A549 (cell line): ENCODE measurements around the gene PTOV1. TPM values are rescaled to one million over a fixed set of nuclear protein-coding genes. Genes with fewer than 3 reads are reported as not detected.
A peak's percentile ranks its signal among the peaks of the same experiment; 100 is the strongest.

Experiments
- ATAC-seq, 2 experiments: fragments of 200-7000 bp in 1 of 2; fragments of >200 bp in 1 of 2; cut with Nextera tagmentation in 1 of 2; cut with Tn5 transposase in 1 of 2; 3 replicates each; pipeline versions ENCODE4 v1.8.0 to v1.9.1; 2018 to 2020; ENCODE audit warnings: mild to moderate bottlenecking in 1 of 2, moderate library complexity in 1 of 2
- CTCF ChIA-PET: fragments of 300-600 bp; sonication (Branson Sonifier 250); formaldehyde crosslinking; extraction: SDS; loops from one replicate; lab custom pipeline; 2021; ENCODE audit warnings: antibody characterized with exemption, inconsistent platforms; lab: Yijun Ruan, JAX
- POLR2A ChIA-PET: fragments of 350-600 bp; formaldehyde crosslinking; extraction: SDS; loops from one replicate; lab custom pipeline; 2021; ENCODE audit warnings: antibody characterized with exemption, inconsistent platforms; lab: Yijun Ruan, JAX
- DNase-seq, 2 experiments: peaks; one replicate each; pipeline versions ENCODE4 v3.0.0 to v3.0.0-alpha.2; 2011 to 2016; ENCODE audit warnings: low read depth in 1 of 2, low spot score in 1 of 2
- FAIRE-seq: peaks from 2 replicates; lab custom pipeline; 2011; peaks lifted over from hg19 to GRCh38; lab: Jason Lieb, UNC
- H3K27ac ChIP-seq, 2 experiments: fragments of >200 bp; sonication (Bioruptor Twin); formaldehyde crosslinking; 3 replicates each; pipeline ENCODE4 v1.5.1; 2016 to 2017
- H3K4me1 ChIP-seq: fragments of >200 bp; sonication (Bioruptor Twin); formaldehyde crosslinking; 3 replicates; pipeline ENCODE4 v1.6.1; 2016
- H3K4me2 ChIP-seq: fragments of >200 bp; sonication (Bioruptor Twin); formaldehyde crosslinking; 3 replicates; pipeline ENCODE4 v1.6.1; 2016
- H3K4me3 ChIP-seq: fragments of >200 bp; sonication (Bioruptor Twin); formaldehyde crosslinking; 3 replicates; pipeline ENCODE4 v1.5.1; 2016
- H3K9me3 ChIP-seq: fragments of >200 bp; sonication (Bioruptor Twin); formaldehyde crosslinking; 3 replicates; pipeline ENCODE4 v1.6.1; 2016
- HOXB13 ChIP-seq: fragments of 250-450 bp; sonication (Bioruptor Pico); IDR thresholded peaks from 2 replicates; pipeline ENCODE4 v1.5.0; 2020; ENCODE audit warnings: low read depth, mild to moderate bottlenecking, moderate library complexity
- JUNB ChIP-seq: fragments of >200 bp; sonication (Bioruptor Twin); formaldehyde crosslinking; IDR thresholded peaks from 2 replicates; pipeline ENCODE4 v1.6.1; 2016
- MYC ChIP-seq: IDR thresholded peaks from 2 replicates; pipeline ENCODE4 v1.6.1; 2012; ENCODE audit warnings: mild to moderate bottlenecking, inconsistent platforms, low read length, improper control_type of control experiment, borderline replicate concordance
- POLR2AphosphoS2 ChIP-seq: conservative IDR thresholded peaks from 2 replicates; pipeline ENCODE4 v1.6.1; 2012; ENCODE audit warnings: low read length, improper control_type of control experiment, inconsistent platforms
- TP53 ChIP-seq: fragments of 250-450 bp; sonication (Bioruptor Pico); IDR thresholded peaks from 2 replicates; pipeline ENCODE4 v1.5.0; 2021; ENCODE audit warnings: mild to moderate bottlenecking, moderate library complexity
- ZNF302 ChIP-seq: fragments of 250-450 bp; sonication (Bioruptor Pico); IDR thresholded peaks from 2 replicates; pipeline ENCODE4 v1.9.0; 2021; ENCODE audit warnings: inconsistent platforms, mild to moderate bottlenecking, moderate library complexity
- WGBS: methylation state at CpG from one replicate; pipeline ENCODE4 v1.1.6; 2017; ENCODE audit errors: missing lambda C conversion rate; 5-methylcytosine and 5-hydroxymethylcytosine counted together
- polyA plus RNA-seq, 4 experiments: library from polyadenylated mRNA; depleted of rRNA in 3 of 4; stranded (reverse); fragments of >200 nt; fragmentation: RNase III in 1 of 4; extraction: RNeasy Plus Mini Kit Qiagen cat#74134 plus additional on column Dnase treatment in 1 of 4; gene quantifications; 2 replicates in 3 of 4; 3 replicates in 1 of 4; pipeline ENCODE4 v1.2.3, GENCODE V29; 2011 to 2017
- TF ChIP-seq, protein P1 (sequence below): fragments of >200 bp; sonication (Bioruptor Twin); formaldehyde crosslinking; IDR thresholded peaks from 3 replicates; pipeline ENCODE4 v1.6.1; 2016
- TF ChIP-seq, protein P2 (sequence below): fragments of 450-650 bp; IDR thresholded peaks from 2 replicates; pipeline ENCODE4 v1.6.1; 2014; ENCODE audit warnings: antibody characterized with exemption
- TF ChIP-seq, protein P3 (sequence below): IDR thresholded peaks from 2 replicates; pipeline ENCODE4 v1.6.1; 2012
- TF ChIP-seq, protein P4 (sequence below): fragments of >200 bp; sonication (Bioruptor Twin); formaldehyde crosslinking; IDR thresholded peaks from 2 replicates; pipeline ENCODE4 v1.6.1; 2016
- TF ChIP-seq, protein P5 (sequence below): IDR thresholded peaks from 2 replicates; pipeline ENCODE4 v1.6.1; 2012

PTOV1 gene
- polyA plus RNA-seq, 2 of the 4 experiments (the other 2 are of a cell fraction) = 27.7 to 147 TPM

DNA sequence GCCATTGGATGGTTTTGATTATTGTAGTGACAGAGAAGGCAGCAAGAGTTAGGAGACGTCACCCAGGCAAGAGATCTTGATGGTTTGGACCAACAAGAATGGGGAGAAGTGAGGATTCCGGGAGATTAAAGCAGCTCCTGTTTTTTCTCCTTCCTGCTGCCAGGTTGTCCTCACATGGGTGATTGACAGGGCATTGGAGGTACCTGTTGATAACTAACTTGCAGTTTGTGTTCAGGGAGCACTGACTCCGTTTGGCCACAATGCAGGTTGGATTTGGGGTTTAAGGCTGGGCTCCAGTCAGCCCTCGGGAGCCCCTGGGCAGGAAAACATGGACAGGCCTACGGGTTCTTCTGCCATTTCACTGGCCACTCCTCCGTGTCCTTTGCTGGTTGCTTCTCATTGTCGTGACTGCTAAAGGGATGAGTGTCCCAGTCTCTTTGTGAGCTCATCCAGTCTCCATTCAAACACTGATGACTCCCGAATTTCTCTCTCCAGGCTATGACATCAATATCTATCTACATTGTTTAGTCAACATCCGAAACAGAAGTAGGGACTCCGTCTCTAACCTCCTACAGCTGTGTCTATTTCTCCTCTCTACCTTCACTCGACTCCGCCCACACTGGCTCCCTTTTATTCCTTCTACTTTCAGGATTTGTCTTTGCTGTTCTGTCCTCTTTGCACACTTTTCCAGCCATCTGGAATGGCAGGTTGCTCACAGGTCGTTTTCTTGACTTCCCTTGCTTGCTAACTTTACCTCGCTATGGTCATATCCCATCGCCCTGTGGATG lies 1.3 kb upstream of the PTOV1 start:
- CTCF ChIA-PET = interaction anchor here (0.7 to 1.8 kb wide), 9 partner anchors 13 to 177 kb away, joined by 3 to 7 read pairs (median 4); no protein-coding TSS in a partner anchor
- POLR2A ChIA-PET = interaction anchor here (0.9 to 1.6 kb wide), 8 partner anchors 12 to 174 kb away, joined by 3 to 18 read pairs (median 8); partner anchors contain the start of genes AKT1S1, PNKP and TBC1D17
- FAIRE-seq (no peak), DNase-seq (no peak), ATAC-seq (no peak)
- TF ChIP-seq TP53 (CRISPR knock-in tag) (no peak), HOXB13 (CRISPR knock-in tag) (no peak), POLR2AphosphoS2 (no peak)
- 80% methylated on average over 15 of the region's 15 CpGs for WGBS
- peak overlapping the region; percentile 92 for H3K4me2 ChIP-seq
- peak overlapping the region; percentile 94 to 97 for H3K27ac ChIP-seq
- peaks cover 17% of the 10 kb centered on the region for H3K4me1 ChIP-seq
- no peaks in the 10 kb centered on the region for H3K9me3 ChIP-seq
- H3K4me3 ChIP-seq = peak overlapping the region; percentile 89

DNA sequence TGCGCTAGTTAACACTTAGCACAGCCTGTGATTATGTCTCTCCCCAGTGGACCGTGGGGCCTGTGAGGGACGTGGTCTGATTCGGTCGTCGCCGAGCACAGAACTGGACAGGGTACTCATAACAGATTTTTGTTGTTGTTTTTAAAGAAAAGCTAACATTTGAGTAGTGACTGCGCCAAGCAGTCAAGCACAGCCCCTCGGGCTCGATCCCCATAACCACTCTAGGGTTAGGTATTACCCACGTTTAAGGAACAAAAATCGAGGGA lies 805 bp upstream of the PTOV1 start:
- H3K9me3 ChIP-seq = no peaks in the 10 kb centered on the region
- H3K4me1 ChIP-seq = peaks cover 17% of the 10 kb centered on the region
- ATAC-seq (no peak; a peak in 2 of 6 replicates), FAIRE-seq (no peak), DNase-seq (no peak)
- ChIA-PET CTCF (interaction anchor here (0.7 to 1.8 kb wide), 10 partner anchors 8 to 178 kb away, joined by 3 to 7 read pairs (median 4); no protein-coding TSS in a partner anchor), POLR2A (interaction anchor here (0.8 to 1.6 kb wide), 12 partner anchors 11 to 208 kb away, joined by 3 to 18 read pairs (median 4); partner anchors contain the start of genes AKT1S1, PNKP, SCAF1 and TBC1D17)
- H3K27ac ChIP-seq = peak overlapping the region; percentile 94 to 97
- TF ChIP-seq TP53 (CRISPR knock-in tag) (no peak), ZNF302 (no peak), MYC (0 out of 2 replicates have a peak, but pooled peaks have one; percentile 34), JUNB (no peak)
- TF ChIP-seq, protein P1, sequence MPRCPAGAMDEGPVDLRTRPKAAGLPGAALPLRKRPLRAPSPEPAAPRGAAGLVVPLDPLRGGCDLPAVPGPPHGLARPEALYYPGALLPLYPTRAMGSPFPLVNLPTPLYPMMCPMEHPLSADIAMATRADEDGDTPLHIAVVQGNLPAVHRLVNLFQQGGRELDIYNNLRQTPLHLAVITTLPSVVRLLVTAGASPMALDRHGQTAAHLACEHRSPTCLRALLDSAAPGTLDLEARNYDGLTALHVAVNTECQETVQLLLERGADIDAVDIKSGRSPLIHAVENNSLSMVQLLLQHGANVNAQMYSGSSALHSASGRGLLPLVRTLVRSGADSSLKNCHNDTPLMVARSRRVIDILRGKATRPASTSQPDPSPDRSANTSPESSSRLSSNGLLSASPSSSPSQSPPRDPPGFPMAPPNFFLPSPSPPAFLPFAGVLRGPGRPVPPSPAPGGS = no peak
- TF ChIP-seq, protein P2, sequence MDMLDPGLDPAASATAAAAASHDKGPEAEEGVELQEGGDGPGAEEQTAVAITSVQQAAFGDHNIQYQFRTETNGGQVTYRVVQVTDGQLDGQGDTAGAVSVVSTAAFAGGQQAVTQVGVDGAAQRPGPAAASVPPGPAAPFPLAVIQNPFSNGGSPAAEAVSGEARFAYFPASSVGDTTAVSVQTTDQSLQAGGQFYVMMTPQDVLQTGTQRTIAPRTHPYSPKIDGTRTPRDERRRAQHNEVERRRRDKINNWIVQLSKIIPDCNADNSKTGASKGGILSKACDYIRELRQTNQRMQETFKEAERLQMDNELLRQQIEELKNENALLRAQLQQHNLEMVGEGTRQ = no peak
- peak overlapping the region; percentile 89 for H3K4me3 ChIP-seq
- WGBS = 32% methylated on average over 12 of the region's 12 CpGs
- H3K4me2 ChIP-seq = peak overlapping the region; percentile 92

DNA sequence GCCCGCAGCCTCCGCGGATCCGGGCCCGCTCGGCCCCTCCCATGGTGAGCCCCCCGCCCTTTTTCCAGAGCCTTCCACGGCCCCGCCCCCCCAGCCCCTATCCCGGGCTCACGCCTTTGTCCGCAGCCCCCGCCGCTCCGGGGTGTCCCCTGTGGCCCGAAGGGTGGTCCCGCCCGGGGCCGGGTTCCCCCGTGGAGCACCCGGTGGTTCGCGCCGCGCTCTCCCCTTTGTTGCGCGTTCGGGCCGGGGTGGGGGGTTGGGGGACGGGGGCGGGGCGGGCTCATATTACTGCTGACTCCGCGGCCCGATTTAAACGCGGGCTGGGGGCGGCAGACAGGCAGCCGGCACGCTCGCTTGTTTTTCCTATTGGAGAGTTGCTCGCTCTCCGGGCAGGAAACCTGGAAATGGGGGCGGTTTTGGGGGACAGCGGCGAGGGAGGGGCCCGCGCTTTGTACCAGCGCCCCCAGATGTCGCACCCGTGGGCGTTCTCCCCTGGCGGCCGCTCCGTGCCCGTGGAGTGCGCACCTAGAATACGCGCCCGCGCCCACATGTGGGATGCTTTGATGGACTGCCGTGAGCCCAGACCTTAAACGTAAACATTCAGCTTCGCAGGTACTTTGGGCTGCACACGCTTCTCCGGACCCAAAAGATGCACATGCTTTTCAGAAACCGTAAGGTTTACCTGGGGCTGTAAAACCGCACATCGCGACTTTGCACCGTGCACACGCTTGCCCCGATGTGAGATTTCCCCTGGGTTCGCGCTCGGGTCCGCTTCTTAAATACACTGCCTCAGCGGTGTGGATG lies 699 bp downstream of the PTOV1 start:
- 23% methylated on average over 28 of the region's 78 CpGs for WGBS

More for the DNA sequence above, 699 bp downstream of the PTOV1 start:
- peak overlapping the region; percentile 89 for H3K4me3 ChIP-seq
- H3K4me2 ChIP-seq = peak overlapping the region; percentile 92
- POLR2A ChIA-PET = interaction anchor here (0.7 to 1.6 kb wide), 4 partner anchors 11 to 210 kb away, joined by 3 to 10 read pairs (median 4); partner anchors contain the start of gene SCAF1
- no peaks in the 10 kb centered on the region for H3K9me3 ChIP-seq
- DNase-seq = no peak
- ATAC-seq = no peak
- TF ChIP-seq, protein P3, sequence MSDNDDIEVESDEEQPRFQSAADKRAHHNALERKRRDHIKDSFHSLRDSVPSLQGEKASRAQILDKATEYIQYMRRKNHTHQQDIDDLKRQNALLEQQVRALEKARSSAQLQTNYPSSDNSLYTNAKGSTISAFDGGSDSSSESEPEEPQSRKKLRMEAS = peak; percentile 60
- TF ChIP-seq, protein P4, sequence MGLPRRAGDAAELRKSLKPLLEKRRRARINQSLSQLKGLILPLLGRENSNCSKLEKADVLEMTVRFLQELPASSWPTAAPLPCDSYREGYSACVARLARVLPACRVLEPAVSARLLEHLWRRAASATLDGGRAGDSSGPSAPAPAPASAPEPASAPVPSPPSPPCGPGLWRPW = no peak
- TF ChIP-seq, protein P5, sequence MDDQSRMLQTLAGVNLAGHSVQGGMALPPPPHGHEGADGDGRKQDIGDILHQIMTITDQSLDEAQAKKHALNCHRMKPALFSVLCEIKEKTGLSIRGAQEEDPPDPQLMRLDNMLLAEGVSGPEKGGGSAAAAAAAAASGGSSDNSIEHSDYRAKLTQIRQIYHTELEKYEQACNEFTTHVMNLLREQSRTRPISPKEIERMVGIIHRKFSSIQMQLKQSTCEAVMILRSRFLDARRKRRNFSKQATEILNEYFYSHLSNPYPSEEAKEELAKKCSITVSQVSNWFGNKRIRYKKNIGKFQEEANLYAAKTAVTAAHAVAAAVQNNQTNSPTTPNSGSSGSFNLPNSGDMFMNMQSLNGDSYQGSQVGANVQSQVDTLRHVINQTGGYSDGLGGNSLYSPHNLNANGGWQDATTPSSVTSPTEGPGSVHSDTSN = peak; percentile 36; the same call in 1 of the 2 replicates
- no peak for FAIRE-seq
- peaks cover 17% of the 10 kb centered on the region for H3K4me1 ChIP-seq
- H3K27ac ChIP-seq = peak overlapping the region; percentile 94 to 97
- CTCF ChIA-PET = interaction anchor here (1.0 to 1.3 kb wide), 3 partner anchors 12 to 21 kb away, joined by 3 to 6 read pairs (median 4); no protein-coding TSS in a partner anchor
